ENCODE results near the gene NOTCH2NLA.
"Not testable (repeated sequence)": the region's sequence is repeated elsewhere in the genome, so short reads cannot be mapped to it uniquely, and the experiment has no call there.

Gene NOTCH2NLA

DNA sequence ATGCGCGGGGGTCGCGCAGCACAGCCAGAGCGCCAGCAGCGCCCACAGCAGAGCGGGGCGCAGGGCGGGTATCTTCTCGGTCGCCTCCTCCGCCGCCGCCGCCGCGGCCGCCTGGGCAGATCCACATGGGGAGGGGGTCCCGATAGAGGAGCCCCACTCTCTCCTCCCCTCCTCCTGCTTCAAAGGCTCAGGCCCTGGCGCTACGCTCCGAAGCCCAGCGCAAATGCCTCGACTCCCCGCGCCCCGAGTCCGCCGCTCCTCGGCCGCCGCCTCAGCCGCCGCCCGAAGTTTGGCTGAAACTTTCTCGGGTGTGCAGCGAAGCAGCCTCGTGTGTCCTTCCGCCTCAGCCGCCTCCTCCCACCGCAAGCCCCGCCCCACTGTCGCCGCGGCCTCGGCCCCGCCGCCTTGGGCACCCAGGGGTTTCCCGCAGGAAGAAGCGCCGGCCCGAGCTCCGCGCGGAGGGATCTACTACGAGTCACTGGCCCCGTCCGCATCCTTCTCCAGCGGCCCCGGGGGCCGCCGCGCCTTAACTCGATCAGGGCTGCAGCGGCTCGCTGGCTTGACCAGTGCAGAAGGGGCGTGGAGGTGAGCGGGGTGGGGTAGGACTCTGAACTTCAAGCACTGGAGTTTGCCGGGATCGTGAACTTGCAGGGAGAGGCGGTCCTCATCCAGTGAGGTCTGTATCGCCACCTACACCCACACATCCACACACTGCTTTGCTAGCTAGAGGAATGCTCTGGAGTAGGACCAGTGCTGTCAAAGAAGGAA, at the start of gene NOTCH2NLA:
TSS of gene NOTCH2NLA (minus strand) at position 312 of the 768 bp plus-strand sequence. CDS start 39,684 bp downstream, outside the sequence.
- not testable (repeated sequence) for DNase-seq

GRCh38 chr1:146278346-146278745, 49.5 kb upstream of the NOTCH2NLA start:
- DNase-seq, result not testable (repeated sequence)

GRCh38 chr1:146277087-146277486, 48.3 kb upstream of the NOTCH2NLA start:
- not testable (repeated sequence) for DNase-seq

- DNase-seq, result not testable (repeated sequence)
Measured at GRCh38 chr1:146274083-146274482, 45.3 kb upstream of the NOTCH2NLA start.

DNA sequence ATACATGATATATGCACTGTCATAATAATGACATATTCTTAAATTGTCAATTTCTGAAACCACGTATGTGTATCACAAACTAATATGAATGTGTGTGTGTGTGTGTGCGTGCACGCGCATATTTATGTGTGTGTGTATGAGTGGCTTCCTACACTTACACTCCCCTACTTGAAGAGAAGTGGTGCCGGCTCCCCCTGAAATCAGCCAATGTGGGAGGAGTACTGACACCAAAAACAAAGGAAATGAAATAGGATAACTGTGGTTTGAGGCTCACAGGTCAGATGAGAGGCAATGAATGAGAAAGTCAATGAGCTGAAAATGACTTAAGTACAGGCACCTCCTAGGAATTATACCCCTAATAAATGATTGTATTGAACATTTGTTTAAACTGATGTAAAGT, 44.4 kb upstream of the NOTCH2NLA start:
- DNase-seq, result not testable (repeated sequence)

- not testable (repeated sequence) for DNase-seq
Measured at GRCh38 chr1:146272734-146273133, 43.9 kb upstream of the NOTCH2NLA start.

- not testable (repeated sequence) for DNase-seq
Measured at GRCh38 chr1:146271977-146272376, 43.2 kb upstream of the NOTCH2NLA start.

- not testable (repeated sequence) for DNase-seq
Measured at GRCh38 chr1:146270129-146270528, 41.3 kb upstream of the NOTCH2NLA start.

DNA sequence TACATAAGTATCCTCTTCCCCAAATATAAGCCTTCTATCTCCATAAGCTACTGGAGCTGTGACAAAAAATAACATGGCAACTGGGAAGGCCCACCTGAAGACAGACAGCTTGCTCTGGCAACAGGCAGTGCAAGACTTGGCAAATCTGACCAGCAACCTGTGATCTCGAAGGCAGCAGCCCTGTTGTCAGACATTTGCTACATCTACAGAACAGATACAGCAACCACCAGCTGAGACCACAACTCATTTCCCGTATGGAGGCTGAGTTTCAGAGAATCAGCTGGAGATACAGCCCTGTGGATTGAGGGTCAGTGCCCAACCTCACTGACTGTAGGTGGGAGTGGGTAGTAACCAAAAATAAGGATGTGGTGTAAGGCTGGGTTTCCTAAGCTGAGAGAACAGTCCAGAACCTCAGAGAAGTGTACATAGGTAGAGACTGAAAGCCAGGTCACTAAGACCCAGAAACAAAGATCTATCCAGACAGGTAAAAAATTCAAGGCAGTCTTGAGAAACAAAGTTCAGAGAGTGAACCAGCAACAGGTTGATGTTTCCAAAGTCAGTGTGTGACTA, 37.4 kb upstream of the NOTCH2NLA start:
- DNase-seq, result not testable (repeated sequence)

DNA sequence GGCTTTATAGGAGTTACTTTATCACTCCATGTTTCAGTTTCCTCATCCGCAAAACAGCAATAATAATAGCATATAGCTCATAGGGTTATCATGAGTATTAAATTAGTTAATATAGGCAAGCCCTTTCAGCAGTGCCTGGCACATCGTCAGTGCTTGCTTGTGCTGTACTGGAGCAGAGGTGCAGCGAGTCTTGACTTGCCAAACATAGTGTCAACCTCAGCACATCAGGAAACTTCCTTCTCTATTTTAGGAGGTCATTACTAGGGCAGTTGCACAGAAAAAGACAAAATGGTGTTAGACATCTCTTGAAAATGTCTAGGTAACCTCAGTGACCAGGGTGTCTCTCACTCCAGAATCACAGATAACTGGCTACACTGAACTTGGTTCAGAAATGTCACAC, 35.9 kb upstream of the NOTCH2NLA start:
- not testable (repeated sequence) for DNase-seq

DNA sequence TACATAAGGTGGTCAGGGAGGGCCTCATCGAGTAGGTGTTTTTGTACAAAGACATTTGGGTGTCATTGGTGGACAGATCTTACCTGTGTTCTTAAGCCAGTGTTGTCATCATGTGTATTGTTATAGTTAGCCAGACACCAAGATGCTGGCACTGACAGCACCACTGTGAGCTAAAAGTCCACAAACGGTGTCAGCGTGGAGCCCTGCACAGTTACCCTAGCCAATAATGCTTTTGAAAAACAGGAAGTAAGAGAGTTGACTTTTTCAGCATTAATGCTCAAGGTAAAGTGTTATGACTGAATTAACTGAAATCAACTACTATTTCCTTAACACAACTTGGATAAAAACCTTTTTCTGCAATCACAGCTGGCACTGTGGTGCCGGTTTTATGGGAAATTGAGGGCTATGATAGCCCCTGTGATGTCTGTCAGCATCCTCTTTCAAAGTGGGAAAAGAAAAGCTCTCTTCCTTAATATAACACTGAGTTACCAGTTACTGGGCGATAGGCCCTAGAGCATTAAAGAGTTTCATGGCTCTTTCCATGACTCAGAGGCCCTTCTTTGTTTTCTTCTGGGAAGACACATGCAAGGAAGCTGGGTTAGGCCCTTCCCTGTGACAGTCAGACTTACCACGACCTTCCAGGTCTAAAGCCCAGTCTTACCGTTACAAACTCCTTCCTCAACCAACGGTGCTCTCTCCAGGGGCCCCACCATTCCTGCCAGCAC, 31.3 kb upstream of the NOTCH2NLA start:
- not testable (repeated sequence) for DNase-seq

- not testable (repeated sequence) for DNase-seq
Measured at GRCh38 chr1:146257992-146258552, 29.3 kb upstream of the NOTCH2NLA start.

GRCh38 chr1:146254569-146255197, 25.9 kb upstream of the NOTCH2NLA start:
- DNase-seq, result not testable (repeated sequence)

- not testable (repeated sequence) for DNase-seq
Measured at GRCh38 chr1:146253249-146253855, 24.5 kb upstream of the NOTCH2NLA start.

GRCh38 chr1:146251523-146251922, 22.7 kb upstream of the NOTCH2NLA start:
- not testable (repeated sequence) for DNase-seq

DNA sequence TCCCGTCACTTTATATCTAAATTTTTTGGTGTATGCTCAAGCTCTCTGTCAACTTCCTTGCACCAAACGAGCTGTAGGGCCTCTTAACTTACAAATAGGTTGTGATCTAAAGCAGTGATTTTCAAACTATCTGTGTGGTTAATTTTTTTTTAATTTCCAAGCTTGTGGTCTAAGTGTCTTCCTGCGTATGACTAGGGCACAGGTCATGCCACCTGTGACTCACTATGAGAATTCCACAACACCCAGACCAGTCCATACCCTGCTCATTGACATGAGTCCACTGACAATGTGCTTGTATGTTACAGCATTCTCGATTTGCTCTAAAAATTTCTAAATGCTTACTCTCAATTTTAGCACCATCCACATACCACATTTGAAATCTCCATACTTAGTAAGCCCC, 19.8 kb upstream of the NOTCH2NLA start:
- not testable (repeated sequence) for DNase-seq

DNA sequence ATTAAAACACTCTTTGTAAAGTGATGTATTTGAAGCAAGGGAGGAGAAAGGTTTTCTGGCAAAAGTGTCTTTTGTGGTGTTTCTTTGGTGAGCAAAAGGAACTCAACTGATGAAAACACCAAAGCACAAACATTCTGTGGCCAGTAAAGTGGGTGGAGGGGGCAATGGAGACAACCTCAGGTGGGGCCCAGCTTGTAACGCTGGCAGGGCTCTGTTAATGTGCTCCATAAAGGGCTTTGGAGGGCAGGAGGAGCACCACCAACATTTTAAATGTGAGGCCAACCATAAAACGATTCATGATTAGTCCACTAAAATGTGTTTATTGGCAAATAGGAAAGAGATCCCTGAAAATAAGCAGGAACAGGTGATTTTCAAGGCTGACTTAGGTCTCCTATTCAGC, 7.8 kb upstream of the NOTCH2NLA start:
- DNase-seq, result not testable (repeated sequence)

DNA sequence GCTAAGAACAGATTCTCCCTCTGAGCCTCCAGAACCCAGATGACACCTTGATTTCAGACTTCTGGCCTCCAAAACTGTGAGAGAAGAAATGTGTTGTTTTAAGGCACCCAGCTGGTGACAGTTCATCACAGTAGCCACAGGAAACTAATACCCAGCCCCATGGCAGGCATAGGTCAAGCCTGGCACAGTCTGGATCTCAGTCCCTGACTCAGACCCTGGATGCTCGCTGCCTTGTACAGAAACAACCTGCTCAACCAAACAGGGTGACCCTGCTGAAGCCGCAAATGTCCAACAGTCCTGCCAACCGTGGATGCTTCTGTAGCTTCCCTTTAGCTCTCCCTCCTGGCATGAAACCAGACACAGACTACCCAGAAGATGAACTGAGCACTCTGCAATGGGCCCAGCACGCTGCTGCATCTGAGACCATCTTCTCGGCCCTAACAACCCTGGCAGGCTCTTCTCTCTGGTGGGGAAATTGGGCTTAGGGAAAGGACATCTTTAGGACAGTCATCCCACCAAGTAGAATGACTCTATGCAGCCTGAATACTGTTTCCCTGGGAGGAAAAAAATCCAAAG, 7.3 kb upstream of the NOTCH2NLA start:
- DNase-seq, result not testable (repeated sequence)

GRCh38 chr1:146228144-146228682, 608 bp downstream of the NOTCH2NLA start:
- DNase-seq, result not testable (repeated sequence)

DNA sequence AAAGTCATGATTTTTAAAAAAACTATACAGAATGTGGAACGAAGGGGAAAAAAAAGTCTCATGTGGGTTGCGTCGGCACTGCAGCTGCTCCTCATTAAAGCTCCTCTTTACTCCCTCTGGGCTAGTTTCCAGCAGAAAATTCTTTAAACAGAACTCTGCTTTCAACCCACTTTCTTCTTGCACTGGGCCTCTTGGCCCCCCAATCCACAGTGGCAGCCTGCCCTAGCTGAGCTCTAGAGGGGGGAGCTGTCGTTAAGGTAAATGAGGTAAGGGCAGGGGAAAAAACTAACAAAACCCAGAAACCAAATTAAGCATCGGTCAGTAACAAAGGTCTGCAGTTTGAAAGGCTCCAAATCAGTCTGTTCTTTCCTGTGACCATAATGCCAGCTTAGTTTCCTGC, 54.3 kb downstream of the NOTCH2NLA start:
- DNase-seq, result not testable (repeated sequence)

DNA sequence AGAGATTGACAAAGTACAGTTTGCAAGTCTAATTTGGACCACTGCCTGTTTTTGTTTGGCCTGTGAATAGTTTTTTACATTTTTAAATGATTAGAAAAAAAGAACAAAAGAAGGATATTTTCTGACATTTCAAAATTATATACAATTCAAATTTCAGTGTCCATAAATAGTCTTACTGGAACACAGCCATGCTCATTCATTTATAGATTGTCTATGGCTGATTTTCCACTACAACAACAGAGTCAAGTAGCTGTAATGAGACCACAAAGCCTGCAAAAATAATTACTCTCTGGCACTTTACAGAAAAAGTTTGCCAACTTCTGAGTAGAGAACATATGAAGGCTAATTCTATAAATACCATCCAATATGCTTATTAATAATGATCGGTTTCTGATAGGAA, 61.1 kb downstream of the NOTCH2NLA start:
- DNase-seq, result not testable (repeated sequence)

Data from NCI-H1417 (cell line).